Coronary artery (tissue), 2 donors: ENCODE results near the gene MYOF.
"Not testable (repeated sequence)": the region's sequence is repeated elsewhere in the genome, so short reads cannot be mapped to it uniquely, and the experiment has no call there.

Source experiments
- DNase-seq: peaks from one replicate; pipeline ENCODE4 v3.0.0-alpha.2; 2017; ENCODE audit warnings: low spot score
- H3K27ac ChIP-seq, 2 donors: fragments of 200-600 bp; sonication (generic); one replicate each; pipeline ENCODE4 v1.5.1; 2016 to 2019
- H3K4me3 ChIP-seq: fragments of 200-600 bp; sonication (generic); 2 replicates; pipeline ENCODE4 v1.5.1; 2016; ENCODE audit warnings: mild to moderate bottlenecking, moderate library complexity
- CTCF ChIP-seq: fragments of 200-600 bp; sonication (generic); IDR thresholded peaks from one replicate; pipeline ENCODE4 v1.5.1; 2019; ENCODE audit warnings: antibody characterized with exemption

Gene MYOF

GRCh38 chr10:93315246-93315645, 166.9 kb downstream of the MYOF start:
- Histone ChIP-seq H3K4me3 (no peak overlapping the region), H3K27ac (no peak overlapping the region)
- no peak for DNase-seq
- no peak for TF ChIP-seq CTCF

GRCh38 chr10:93314656-93315055, 167.5 kb downstream of the MYOF start:
- DNase-seq, H3K4me3 ChIP-seq, H3K27ac ChIP-seq: not testable (repeated sequence)

- no peak for DNase-seq
- no peak for TF ChIP-seq CTCF
- Histone ChIP-seq H3K27ac (no peak overlapping the region), H3K4me3 (no peak overlapping the region)
These were observed 168.3 kb downstream of the MYOF start for GRCh38 chr10:93313798-93314197.

- DNase-seq = no peak
- no peak overlapping the region for H3K4me3 ChIP-seq
- TF ChIP-seq CTCF = no peak
- H3K27ac ChIP-seq = no peak overlapping the region
These were observed 173.1 kb downstream of the MYOF start for GRCh38 chr10:93309062-93309461.

- Histone ChIP-seq H3K27ac (no peak overlapping the region), H3K4me3 (no peak overlapping the region)
- DNase-seq = no peak
- no peak for TF ChIP-seq CTCF
These were observed 177.0 kb downstream of the MYOF start for GRCh38 chr10:93305122-93305521.

- no peak overlapping the region for H3K4me3 ChIP-seq
- H3K27ac ChIP-seq = no peak overlapping the region
- no peak for DNase-seq
- TF ChIP-seq CTCF = no peak
These were observed 181.2 kb downstream of the MYOF start for GRCh38 chr10:93300981-93301380.

GRCh38 chr10:93300288-93300917, 181.7 kb downstream of the MYOF start:
- TF ChIP-seq CTCF = no peak
- Histone ChIP-seq H3K4me3 (no peak overlapping the region), H3K27ac (no peak overlapping the region)
- no peak for DNase-seq
